Thyroid gland (tissue), 4 donors: ENCODE data around the gene ATRNL1.
"Not testable (repeated sequence)": the region's sequence is repeated elsewhere in the genome, so short reads cannot be mapped to it uniquely, and the experiment has no call there.

Source experiments
- CTCF ChIP-seq, 6 experiments: fragments of 200-600 bp in 3 of 6; fragments of 450-650 bp in 3 of 6; sonication (generic) in 3 of 6; IDR thresholded peaks; one replicate each; pipeline ENCODE4 v1.5.1; 2016 to 2019; ENCODE audit warnings: antibody characterized with exemption in 6 of 6, mild to moderate bottlenecking in 2 of 6, inconsistent platforms in 1 of 6, moderate library complexity in 1 of 6
- POLR2A ChIP-seq, 2 donors: fragments of 450-650 bp; IDR thresholded peaks; one replicate each; pipeline ENCODE4 v1.6.1; 2017; ENCODE audit warnings: antibody characterized with exemption in 2 of 2, mild to moderate bottlenecking in 2 of 2, moderate library complexity in 1 of 2

GRCh38 chr10:115367920-115368319, 274.8 kb downstream of the ATRNL1 start:
- TF ChIP-seq CTCF, POLR2A (IDR thresholded peaks at IDR 0.05): not testable (repeated sequence)
